GM19468 (cell line): Measurements from ENCODE around the gene IWS1.
"Not testable (repeated sequence)": the region's sequence is repeated elsewhere in the genome, so short reads cannot be mapped to it uniquely, and the experiment has no call there.

Source experiments
- ATAC-seq: cut with Tn5 transposase; IDR thresholded peaks from one replicate; pipeline ENCODE4 v1.9.1; 2021; ENCODE audit warnings: mild to moderate bottlenecking, moderate library complexity, moderate number of reproducible peaks; ENCODE audit not compliant: unreplicated experiment; ENCODE audit errors: extremely low read depth

IWS1 gene

DNA sequence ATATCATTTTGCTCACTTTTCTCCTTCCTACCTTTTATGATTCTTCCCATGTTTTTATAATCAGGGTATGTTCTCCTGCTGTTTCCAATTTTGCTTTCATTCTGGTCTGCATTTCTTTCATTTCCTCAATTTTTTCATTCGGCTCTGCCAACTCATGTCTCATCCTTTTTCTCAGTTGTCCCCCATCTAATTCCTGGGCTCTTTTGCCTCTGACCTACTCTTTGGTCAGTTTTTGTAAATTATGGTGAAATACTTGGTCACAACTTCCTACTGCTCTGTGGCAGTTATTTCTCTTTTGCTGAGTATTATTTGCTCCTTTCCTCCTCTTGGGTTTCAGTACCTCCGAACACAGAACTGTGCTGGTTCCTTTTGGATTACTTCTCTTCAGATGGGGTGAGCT lies 36.6 kb upstream of the IWS1 start:
- no peak for ATAC-seq

GRCh38 chr2:127561371-127561770 lies 35.1 kb upstream of the IWS1 start:
- ATAC-seq = no peak

DNA sequence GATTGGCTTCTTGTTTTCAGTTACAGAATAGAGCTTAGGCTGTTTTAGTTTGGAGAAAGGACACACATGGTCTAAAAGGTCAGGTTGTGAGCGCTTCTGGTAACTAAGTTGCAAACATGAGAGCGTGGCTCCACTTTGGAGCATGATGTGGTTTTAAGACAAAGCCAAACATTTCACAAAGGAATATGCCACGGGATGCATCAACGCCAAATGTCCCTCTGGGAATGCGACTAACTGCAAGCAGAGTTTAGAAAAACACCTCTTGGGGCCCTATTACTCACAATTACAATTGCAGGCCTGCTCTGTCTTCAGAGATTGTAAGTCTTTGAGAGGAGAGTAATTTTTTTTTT lies 34.6 kb upstream of the IWS1 start:
- no peak for ATAC-seq

GRCh38 chr2:127560201-127560930 lies 34.1 kb upstream of the IWS1 start:
- ATAC-seq = no peak

DNA sequence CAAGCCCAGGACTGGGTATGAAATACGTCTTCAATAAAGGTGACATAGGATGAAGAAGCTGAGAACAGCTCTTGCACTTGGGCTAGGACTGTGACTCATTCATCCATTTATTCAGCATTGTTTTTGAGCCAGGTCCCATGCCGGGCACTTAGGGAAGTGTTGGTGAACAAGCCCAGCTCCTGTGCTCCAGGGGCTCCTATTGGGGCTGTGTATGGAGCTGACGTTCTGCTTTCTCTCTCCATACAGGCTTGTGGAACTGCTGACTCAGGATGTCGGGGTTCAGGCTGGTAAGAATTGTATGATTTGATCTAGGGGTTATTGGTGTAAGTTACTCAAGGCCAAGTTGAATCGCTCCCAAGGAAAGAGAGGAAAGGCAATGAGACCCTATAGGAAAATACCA lies 33.2 kb upstream of the IWS1 start:
- no peak for ATAC-seq

DNA sequence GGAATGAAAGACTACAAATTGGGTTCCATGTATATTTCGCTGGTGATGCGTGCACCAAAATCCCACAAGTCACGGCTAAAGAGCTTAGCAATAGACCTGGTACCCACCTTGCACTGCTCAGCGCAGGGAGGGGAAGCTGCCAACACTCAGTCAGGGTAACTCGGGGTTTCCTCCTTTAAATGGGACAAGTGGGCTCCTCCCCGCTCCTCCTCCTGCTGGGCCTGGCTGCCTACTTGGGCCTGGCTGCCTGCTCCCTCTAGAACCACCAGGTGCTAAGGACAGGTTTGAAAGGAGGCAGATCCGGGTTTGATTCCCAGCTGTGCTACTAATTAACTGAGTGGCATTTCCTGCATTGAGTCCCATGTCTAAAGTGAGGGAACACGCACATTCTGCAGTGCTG lies 32.6 kb upstream of the IWS1 start:
- ATAC-seq = no peak

DNA sequence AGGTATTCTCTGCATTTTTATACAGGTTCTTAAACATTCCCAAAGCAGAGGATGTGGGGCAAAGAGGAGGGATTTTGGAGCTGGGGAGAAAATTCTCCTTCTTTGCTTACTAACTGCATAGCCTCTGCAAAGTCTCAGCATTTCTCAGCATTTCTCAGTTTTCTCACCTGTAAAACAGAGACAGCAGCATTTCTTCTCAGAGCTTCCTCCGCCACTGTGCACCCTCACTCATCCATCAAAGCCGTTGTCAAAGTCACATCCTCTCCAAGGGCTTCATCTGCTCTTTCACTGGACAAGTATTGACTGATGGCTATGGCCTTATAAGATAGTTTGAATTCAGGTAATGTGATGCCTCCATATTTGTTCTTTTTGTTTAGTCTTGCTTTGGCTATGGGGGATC lies 26.6 kb upstream of the IWS1 start:
- no peak for ATAC-seq

GRCh38 chr2:127552336-127552735 lies 26.0 kb upstream of the IWS1 start:
- no peak for ATAC-seq

DNA sequence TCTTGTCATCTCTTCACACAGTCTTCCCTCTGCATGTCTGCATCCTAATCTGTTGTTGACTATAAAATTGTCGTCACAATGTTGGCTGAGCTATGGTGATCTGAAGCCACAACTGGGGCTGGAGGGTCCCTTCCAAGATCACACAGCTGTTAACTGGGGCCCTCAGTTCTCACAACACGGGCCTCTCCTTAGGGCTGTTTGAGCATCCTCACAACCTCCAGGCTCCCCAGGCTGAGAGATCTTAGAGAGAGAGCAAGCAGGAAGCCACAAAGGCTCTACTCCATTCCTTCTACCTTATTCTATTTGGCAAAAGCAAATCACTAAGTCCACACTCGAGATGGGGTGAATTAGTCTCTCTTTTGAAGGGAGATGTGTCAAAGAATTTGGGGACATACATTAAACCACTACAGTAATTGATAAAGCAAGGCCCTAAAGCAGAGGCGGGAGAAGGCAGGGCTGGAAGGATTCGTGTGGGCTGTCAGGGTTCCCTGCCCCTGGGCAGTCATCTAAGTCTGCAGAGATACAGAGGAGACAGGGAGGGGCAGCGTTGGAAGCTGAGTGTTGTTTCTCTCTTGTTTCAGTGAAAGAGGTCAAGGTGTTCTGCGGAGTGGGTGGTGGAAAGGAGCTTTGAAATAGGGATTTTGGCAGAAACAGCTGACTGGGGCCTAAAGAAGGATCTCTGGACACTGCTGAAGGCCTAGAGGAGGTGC lies 25.1 kb upstream of the IWS1 start:
- no peak for ATAC-seq

GRCh38 chr2:127546797-127547196 lies 20.5 kb upstream of the IWS1 start:
- no peak for ATAC-seq

GRCh38 chr2:127545796-127546195 lies 19.5 kb upstream of the IWS1 start:
- no peak for ATAC-seq

DNA sequence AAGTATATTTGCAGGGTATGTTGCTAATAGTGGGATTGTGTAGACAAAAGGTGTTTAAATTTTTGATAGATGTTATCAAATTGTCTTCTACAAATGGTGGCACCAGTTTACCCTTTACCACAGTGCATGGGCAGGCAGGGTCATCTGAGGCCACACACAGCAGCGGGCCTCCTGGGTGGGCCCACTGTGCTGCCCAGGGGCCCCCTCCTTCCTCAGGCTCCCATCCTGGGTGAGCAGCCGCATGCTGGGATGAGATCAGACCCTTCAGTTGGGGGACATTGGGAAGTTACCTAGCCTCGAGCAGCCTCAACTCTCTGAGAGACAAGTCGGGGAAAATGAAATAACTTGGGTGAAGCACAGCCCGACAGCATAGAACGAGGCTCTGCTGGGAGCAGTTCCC lies 18.9 kb upstream of the IWS1 start:
- no peak for ATAC-seq

GRCh38 chr2:127543013-127543501 lies 16.8 kb upstream of the IWS1 start:
- not testable (repeated sequence) for ATAC-seq

DNA sequence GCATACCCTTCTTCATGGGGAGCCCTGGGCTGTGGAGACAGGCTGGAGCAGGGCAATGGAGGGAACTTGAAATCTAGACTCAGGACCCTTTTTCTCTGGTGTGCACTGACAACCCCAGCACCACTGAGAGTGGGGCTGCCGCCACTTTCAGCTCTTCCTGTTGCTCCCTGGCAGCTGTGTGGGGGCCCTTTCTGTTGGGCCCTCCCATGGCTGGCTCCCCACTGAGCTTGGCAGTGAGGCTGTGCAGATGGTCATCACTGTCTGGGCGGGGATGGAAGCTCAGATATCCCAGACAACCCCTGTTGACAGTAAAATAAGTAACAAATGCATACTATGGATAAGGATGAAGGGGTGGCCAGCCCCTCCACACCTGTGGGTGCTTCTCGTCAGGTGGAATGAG lies 15.9 kb upstream of the IWS1 start:
- no peak for ATAC-seq

GRCh38 chr2:127541809-127542208 lies 15.5 kb upstream of the IWS1 start:
- ATAC-seq = no peak

GRCh38 chr2:127537644-127538043 lies 11.4 kb upstream of the IWS1 start:
- no peak for ATAC-seq

DNA sequence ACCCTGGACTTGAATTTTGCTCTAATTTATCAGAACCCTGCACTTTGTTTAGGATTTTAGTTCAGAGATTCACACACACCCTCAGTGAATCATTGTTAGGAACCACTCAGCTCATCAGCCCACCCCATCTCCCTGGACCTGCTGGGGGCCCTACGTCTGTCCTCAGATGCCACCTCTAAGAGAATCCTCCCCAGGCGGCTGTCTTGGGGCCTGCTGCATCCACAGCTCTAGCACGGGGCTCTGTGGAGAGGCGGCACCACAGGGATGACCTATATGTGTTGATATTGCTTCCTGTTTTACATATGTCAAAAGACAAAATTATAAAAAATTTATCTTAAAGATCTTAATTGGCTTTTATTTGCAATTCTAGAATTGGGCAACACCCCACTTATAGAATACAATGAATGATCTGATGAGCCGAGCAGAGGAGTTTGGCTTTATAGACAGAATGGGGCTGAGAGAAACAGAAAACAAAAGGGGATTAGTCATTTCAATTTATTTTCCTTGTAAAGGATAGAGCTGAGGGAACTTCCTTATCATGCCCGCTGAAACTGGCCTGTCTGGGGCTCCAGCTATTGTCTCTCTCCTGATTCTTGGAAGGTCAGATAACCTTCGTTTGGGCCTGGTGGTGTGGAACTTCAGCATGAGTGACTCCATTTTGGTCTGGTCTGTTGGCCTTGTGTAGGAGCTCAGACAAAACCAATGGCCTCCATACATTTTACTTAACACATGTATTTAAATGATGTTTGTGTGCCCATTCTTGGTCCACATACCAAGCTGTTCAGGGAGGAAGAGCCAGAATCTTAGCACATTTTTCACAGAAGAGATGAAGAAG lies 10.6 kb upstream of the IWS1 start:
- no peak for ATAC-seq

- ATAC-seq = no peak
These were observed 9.6 kb upstream of the IWS1 start for GRCh38 chr2:127535918-127536317.

GRCh38 chr2:127535422-127535901 lies 9.2 kb upstream of the IWS1 start, which contains the start of gene MYO7B:
TSS of gene MYO7B (plus strand) at chr2:127535683. CDS start at chr2:127559723, 24,040 bp downstream.
- ATAC-seq = no peak

DNA sequence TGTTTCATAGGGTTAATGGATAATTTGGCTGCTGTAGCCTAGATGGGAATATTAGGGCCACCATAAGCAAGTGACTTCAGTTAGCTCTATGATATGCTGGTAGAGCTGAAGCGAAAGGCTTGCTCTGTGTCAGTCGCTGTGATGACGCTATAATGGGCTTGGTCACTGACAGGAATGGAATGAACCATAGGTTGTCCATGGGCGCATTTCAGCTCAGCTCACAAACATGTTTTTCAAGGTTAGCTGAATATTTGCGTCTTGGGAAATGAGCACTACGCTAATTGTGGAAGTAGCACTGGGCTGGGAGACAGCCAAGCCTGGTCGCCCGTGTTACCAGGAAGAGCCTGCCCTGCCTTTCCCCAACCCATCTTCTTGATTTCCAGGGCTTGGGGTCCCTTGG lies 6.0 kb upstream of the IWS1 start:
- ATAC-seq = no peak

DNA sequence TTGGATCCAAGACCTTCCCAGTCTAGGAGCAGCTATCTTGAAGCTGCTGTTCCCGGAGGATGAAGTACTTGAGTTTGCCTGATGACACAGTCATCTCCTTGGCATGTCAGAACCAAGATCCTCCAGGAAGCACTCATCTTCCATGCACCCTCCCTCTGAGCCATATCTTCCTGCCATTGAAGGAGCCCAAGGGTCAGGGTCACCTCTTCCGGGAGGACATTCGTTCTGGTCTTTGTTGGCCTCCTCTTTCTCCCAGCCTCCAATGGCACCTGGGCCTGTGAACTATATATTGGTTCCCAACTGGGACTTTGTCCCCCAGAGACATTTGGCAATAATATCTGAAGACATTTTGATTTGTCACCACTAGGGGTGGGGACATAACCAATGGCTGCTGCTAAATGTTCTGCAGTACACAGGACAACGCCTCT lies 4.9 kb upstream of the IWS1 start:
- ATAC-seq = no peak
